ENCODE data around the gene CDKL1.
A peak's percentile ranks its signal among the peaks of the same experiment; 100 is the strongest.

Gene CDKL1

GRCh38 chr14:50310445-50310844 lies 86.2 kb downstream of the CDKL1 start:
- Histone ChIP-seq H3K4me3 (ENCODE audit: low read length) (no peak overlapping the region; the same call in 1 of the 2 replicates), H3K9me3 (ENCODE audit: control insufficient read depth, insufficient read depth, low read length) (peaks cover 12% of the 10 kb centered on the region), H3K9me2 (replicated peaks; ENCODE audit: control insufficient read depth, low read length) (no peaks in the 10 kb centered on the region), H3K79me2 (ENCODE audit: control insufficient read depth, low read length) (peaks cover 82% of the 10 kb centered on the region), H4K20me1 (ENCODE audit: control insufficient read depth, insufficient read depth, low read depth, low read length) (no peaks in the 10 kb centered on the region), H3K36me3 (ENCODE audit: control insufficient read depth, low read length) (peaks cover 26% of the 10 kb centered on the region), H3F3A (ENCODE audit: control insufficient read depth, insufficient read depth) (no peaks in the 10 kb centered on the region), H3K27me3 (ENCODE audit: control insufficient read depth, low read length) (no peaks in the 10 kb centered on the region), H3K4me2 (ENCODE audit: low read length) (peak overlapping the region; percentile 91), H3K27ac (ENCODE audit: low read depth, low read length) (no peak overlapping the region), H3K4me1 (ENCODE audit: control insufficient read depth, low read length) (peaks cover 22% of the 10 kb centered on the region)
- TF ChIP-seq EZH2phosphoT487 (IDR thresholded peaks at IDR 0.05; ENCODE audit: borderline replicate concordance, low read length): no peak
- no peak for TF ChIP-seq CTCF (IDR thresholded peaks at IDR 0.05; ENCODE audit: low read depth, low read length, poor library complexity, severe bottlenecking)

GRCh38 chr14:50308363-50308915 lies 88.2 kb downstream of the CDKL1 start:
- Histone ChIP-seq H3K79me2 (ENCODE audit: control insufficient read depth, low read length) (peaks cover 86% of the 10 kb centered on the region), H4K20me1 (ENCODE audit: control insufficient read depth, insufficient read depth, low read depth, low read length) (no peaks in the 10 kb centered on the region), H3K36me3 (ENCODE audit: control insufficient read depth, low read length) (peaks cover 13% of the 10 kb centered on the region), H3K27me3 (ENCODE audit: control insufficient read depth, low read length) (no peaks in the 10 kb centered on the region), H3K27ac (ENCODE audit: low read depth, low read length) (no peak overlapping the region), H3K9me2 (replicated peaks; ENCODE audit: control insufficient read depth, low read length) (no peaks in the 10 kb centered on the region), H3K9me3 (ENCODE audit: control insufficient read depth, insufficient read depth, low read length) (peaks cover 2% of the 10 kb centered on the region; the same call in 1 of the 2 replicates), H3K4me3 (ENCODE audit: low read length) (no peak overlapping the region), H3F3A (ENCODE audit: control insufficient read depth, insufficient read depth) (no peaks in the 10 kb centered on the region), H3K4me2 (ENCODE audit: low read length) (no peak overlapping the region), H3K4me1 (ENCODE audit: control insufficient read depth, low read length) (peaks cover 18% of the 10 kb centered on the region)
- TF ChIP-seq EZH2phosphoT487 (IDR thresholded peaks at IDR 0.05; ENCODE audit: borderline replicate concordance, low read length) (no peak), CTCF (IDR thresholded peaks at IDR 0.05; ENCODE audit: low read depth, low read length, poor library complexity, severe bottlenecking) (no peak)

GRCh38 chr14:50303744-50304471 lies 92.8 kb downstream of the CDKL1 start:
- Histone ChIP-seq H3K4me3 (ENCODE audit: low read length) (no peak overlapping the region), H3K4me2 (ENCODE audit: low read length) (no peak overlapping the region), H3K4me1 (ENCODE audit: control insufficient read depth, low read length) (no peaks in the 10 kb centered on the region), H3K27ac (ENCODE audit: low read depth, low read length) (no peak overlapping the region), H3K79me2 (ENCODE audit: control insufficient read depth, low read length) (peaks cover 56% of the 10 kb centered on the region), H3K9me3 (ENCODE audit: control insufficient read depth, insufficient read depth, low read length) (no peaks in the 10 kb centered on the region), H3K27me3 (ENCODE audit: control insufficient read depth, low read length) (no peaks in the 10 kb centered on the region), H4K20me1 (ENCODE audit: control insufficient read depth, insufficient read depth, low read depth, low read length) (no peaks in the 10 kb centered on the region), H3F3A (ENCODE audit: control insufficient read depth, insufficient read depth) (no peaks in the 10 kb centered on the region), H3K36me3 (ENCODE audit: control insufficient read depth, low read length) (peaks cover 9% of the 10 kb centered on the region), H3K9me2 (replicated peaks; ENCODE audit: control insufficient read depth, low read length) (no peaks in the 10 kb centered on the region)
- TF ChIP-seq CTCF (IDR thresholded peaks at IDR 0.05; ENCODE audit: low read depth, low read length, poor library complexity, severe bottlenecking) (no peak), EZH2phosphoT487 (IDR thresholded peaks at IDR 0.05; ENCODE audit: borderline replicate concordance, low read length) (no peak)
